HG03097 (cell line): ENCODE data around the gene MT1M.
A peak's percentile ranks its signal among the peaks of the same experiment; 100 is the strongest.
"Not testable (repeated sequence)": the region's sequence is repeated elsewhere in the genome, so short reads cannot be mapped to it uniquely, and the experiment has no call there.

Experiments
- ATAC-seq: cut with Tn5 transposase; IDR thresholded peaks from one replicate; pipeline ENCODE4 v1.9.1; 2021; ENCODE audit not compliant: unreplicated experiment, low FRiP score

Gene MT1M

GRCh38 chr16:56670620-56670934 is 38.1 kb downstream of the MT1M start:
- ATAC-seq, result no peak

DNA sequence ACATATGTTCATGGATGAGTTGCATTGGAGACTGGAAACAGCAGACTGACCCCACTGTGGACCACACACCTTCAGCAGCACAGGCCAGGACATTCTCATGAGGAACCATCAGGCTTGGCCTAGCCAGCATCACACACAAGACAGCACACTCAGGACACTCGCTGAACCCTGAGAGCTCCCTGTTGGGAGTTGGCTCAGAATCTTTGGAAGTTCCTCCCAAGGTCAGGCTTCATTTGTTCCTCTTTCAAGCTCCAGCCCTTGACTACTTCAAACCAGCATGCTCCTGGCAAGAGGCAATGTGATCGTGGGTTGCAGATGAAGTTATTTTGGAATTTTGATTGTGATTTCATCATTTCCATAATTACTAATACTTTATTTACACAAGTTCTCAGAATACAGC is 39.2 kb downstream of the MT1M start:
- ATAC-seq, result not testable (repeated sequence)

GRCh38 chr16:56672171-56672570 is 39.7 kb downstream of the MT1M start:
- ATAC-seq, result not testable (repeated sequence)

GRCh38 chr16:56672761-56673536 is 40.5 kb downstream of the MT1M start:
- no peak for ATAC-seq

DNA sequence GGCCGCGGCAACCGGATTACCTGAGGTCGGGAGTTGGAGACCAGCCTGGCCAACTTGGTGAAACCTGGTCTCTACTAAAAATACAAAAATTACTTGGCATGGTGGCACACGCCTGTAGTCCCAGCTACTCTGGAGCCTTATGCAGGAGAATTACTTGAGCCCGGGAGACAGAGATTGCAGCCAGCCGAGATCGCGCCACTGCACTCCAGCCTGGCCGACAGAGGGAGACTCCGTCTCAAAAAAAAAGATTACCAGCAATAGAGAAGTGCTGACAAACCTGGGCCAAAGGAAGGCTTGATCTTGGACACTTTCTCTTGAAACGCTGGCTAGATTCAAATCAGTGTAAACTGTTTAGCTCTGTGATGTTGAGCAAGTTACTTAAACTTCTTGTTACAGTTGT is 41.5 kb downstream of the MT1M start:
- no peak for ATAC-seq

DNA sequence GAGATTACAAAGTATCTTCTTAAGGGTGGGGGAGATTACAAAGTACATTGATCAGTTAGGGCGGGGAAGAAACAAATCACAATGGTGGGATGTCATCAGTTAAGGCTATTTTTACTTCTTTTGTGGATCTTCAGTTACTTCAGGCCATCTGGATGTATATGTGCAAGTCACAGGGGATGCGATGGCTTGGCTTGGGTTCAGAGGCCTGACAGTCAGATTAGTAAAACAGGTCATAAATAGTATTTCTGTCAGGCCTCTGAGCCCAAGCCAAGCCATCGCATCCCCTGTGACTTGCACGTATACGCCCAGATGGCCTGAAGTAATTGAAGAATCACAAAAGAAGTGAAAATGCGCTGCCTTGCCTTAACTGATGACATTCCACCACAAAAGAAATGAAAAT is 42.1 kb downstream of the MT1M start:
- ATAC-seq, result not testable (repeated sequence)

- ATAC-seq, result no peak
These were observed 43.3 kb downstream of the MT1M start for GRCh38 chr16:56675685-56676210.

DNA sequence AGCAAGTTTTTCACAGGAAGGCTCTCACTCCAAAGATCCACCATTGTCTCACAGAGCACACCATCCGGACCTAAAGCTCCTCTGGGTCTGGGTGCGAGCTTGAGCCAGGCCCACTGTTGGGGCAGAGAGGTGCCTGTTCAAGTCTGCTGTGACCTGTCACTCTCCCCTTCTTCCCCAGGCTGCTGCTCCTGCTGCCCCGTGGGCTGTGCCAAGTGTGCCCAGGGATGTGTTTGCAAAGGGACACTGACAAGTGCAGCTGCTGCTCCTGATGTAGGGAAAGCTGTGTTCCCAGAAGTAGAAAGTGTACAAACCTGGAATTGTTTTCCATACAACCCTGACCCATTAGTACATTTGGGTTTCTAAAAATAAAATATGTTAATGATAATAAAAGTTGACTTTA is 45.0 kb downstream of the MT1M start:
- ATAC-seq, result no peak

DNA sequence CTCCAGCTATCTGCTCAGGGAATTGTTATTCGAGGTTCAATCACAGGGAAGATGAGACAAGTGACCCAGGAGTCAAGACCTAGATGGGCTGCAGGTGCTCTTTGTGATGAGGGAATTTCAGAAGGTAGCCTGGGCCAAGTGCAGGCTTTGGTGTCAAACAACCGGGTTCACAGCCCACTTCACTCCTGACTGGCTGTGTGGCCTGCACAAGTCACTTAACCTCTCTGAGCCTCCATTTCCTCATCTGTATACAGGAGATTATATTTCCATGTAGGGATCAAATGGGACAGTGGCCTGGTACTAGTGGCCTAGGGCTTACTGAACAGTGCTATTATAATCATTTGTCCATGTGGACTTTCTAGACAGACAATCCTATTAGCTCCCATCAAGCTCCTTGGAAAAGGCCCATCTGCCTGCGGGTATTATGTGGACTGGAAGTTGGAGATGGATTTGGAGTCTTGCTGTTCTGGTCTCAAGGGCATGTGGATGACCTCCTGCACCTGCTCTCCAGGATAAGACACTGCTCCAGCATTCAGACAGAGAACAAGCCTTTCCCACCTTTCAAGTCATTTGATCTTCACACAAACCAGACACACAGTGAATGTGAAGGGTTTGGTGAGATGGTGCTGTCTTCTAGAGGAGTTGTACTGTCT is 46.7 kb downstream of the MT1M start:
- ATAC-seq, result no peak

DNA sequence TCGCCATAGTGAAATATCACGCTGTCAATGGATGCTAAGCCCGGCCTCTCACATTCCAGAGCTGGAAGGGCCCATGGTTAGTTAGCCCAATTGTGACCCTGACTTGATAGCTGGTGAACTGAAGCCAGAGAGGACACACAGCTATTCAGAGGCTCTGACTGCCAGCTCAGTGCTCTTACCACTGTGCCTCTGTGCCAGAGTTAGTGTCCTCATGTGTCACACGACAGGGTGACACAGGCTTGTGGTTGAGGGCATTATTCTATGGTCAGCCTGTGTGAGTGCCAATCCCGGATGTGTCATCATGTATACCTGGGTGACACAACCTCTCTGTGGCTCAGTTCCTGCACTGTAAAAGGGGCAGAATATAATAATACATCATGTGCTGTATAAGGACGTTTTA is 47.4 kb downstream of the MT1M start:
- no peak for ATAC-seq

DNA sequence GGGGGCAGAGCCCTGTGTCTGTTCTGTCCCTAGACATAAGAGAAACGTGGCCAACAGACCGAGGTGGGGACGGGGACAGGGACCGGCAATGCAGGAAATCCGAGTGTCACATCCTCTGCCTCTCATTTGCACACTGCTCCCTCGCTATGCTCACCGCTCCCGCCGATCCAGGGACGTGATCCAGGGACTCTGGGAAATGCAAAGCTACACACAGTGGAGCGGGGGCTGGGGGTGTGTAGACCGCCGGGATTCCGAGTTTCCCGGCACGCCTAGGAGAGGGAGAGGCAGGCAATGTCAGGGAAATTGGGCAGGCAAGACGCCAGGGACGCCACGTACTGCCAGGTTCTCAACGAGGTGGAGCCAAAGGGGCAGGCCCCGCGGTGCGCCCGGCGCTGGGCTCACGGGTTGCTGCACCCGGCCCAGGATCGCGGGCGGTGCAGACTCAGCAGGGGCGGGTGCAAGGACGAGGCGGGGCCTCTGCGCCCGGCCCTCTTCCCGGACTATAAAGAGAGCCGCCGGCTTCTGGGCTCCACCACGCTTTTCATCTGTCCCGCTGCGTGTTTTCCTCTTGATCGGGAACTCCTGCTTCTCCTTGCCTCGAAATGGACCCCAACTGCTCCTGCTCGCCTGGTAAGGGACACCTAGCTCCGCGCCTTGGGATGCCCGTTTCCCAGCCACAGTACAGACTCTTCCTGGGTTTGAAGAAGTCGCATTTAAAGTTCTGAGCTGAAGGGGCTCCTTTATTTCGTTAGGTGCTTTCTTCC is 49.7 kb downstream of the MT1M start, which contains the start of gene MT1X:
TSS of gene MT1X (plus strand) at position 532 of the 764 bp plus-strand sequence. CDS start at position 603, 71 bp downstream.
- ATAC-seq, result peak; percentile 97

GRCh38 chr16:56682703-56683397 is 50.4 kb downstream of the MT1M start:
- ATAC-seq, result no peak
